HFF-Myc (cell line): Measurements from ENCODE around the gene PDC.

Experiments
- DNase-seq: peaks from one replicate; pipeline ENCODE4 v3.0.0-alpha.2; 2011; ENCODE audit warnings: low read depth; ENCODE audit errors: extremely low read depth
- H3K4me3 ChIP-seq: replicated peaks from 2 replicates; pipeline ENCODE4 v1.5.1; 2011; ENCODE audit warnings: low read depth, mild to moderate bottlenecking, control low read depth, low read length
- CTCF ChIP-seq: IDR thresholded peaks from 2 replicates; pipeline ENCODE4 v1.5.1; 2012; ENCODE audit warnings: mild to moderate bottlenecking, low read depth, low read length, control low read depth; ENCODE audit errors: missing control alignments

Gene PDC

GRCh38 chr1:186429017-186429416, 31.9 kb downstream of the PDC start:
- no peak for TF ChIP-seq CTCF
- H3K4me3 ChIP-seq = no peak overlapping the region
- DNase-seq = no peak

GRCh38 chr1:186426118-186426517, 34.8 kb downstream of the PDC start:
- no peak for TF ChIP-seq CTCF
- DNase-seq = no peak
- no peak overlapping the region for H3K4me3 ChIP-seq

- no peak for TF ChIP-seq CTCF
Observed at GRCh38 chr1:186424539-186424938, 36.4 kb downstream of the PDC start.

GRCh38 chr1:186421446-186421845, 39.5 kb downstream of the PDC start:
- H3K4me3 ChIP-seq = no peak overlapping the region
- no peak for TF ChIP-seq CTCF
- DNase-seq = no peak

More at GRCh38 chr1:186424539-186424938, 36.4 kb downstream of the PDC start:
- no peak overlapping the region for H3K4me3 ChIP-seq
- no peak for DNase-seq

- no peak overlapping the region for H3K4me3 ChIP-seq
- peak; percentile 21 for DNase-seq
- no peak for TF ChIP-seq CTCF
Observed at GRCh38 chr1:186420923-186421322, 40.0 kb downstream of the PDC start.

GRCh38 chr1:186420311-186420710, 40.6 kb downstream of the PDC start:
- DNase-seq = no peak
- TF ChIP-seq CTCF = no peak
- no peak overlapping the region for H3K4me3 ChIP-seq

GRCh38 chr1:186418503-186418902, 42.4 kb downstream of the PDC start:
- H3K4me3 ChIP-seq = no peak overlapping the region
- no peak for DNase-seq
- no peak for TF ChIP-seq CTCF
